ENCODE data around the gene ATP8A2.

The ATP8A2 gene

DNA sequence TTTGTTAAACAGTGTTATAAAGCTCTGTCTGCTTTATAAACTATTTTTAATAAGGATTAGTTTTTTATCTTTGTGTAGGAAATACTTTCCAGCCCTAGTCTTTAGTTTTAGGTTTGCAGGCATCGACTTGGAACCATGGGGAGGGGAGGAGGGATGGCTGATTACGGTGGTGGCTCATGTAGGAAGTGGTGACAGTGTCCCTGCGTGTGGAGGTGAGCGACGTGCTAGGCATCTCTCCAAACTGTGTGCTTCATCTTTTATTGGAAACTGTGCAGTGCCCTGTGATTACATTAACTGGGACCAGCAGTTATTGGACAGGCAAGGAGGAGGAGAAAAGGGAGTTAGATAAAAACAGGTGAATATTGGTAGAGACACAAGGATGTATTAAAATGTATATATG lies 203.8 kb downstream of the ATP8A2 start:
- Histone ChIP-seq H3K4me3 (ENCODE audit: severe bottlenecking) (no peak overlapping the region), H3K27me3 (ENCODE audit: insufficient read depth, poor library complexity, severe bottlenecking) (no peaks in the 10 kb centered on the region), H3K4me1 (ENCODE audit: insufficient read depth, poor library complexity, severe bottlenecking) (no peaks in the 10 kb centered on the region), H3K9me3 (ENCODE audit: severe bottlenecking) (no peaks in the 10 kb centered on the region), H3K27ac (ENCODE audit: poor library complexity, severe bottlenecking) (no peak overlapping the region), H3K36me3 (ENCODE audit: low read depth) (no peaks in the 10 kb centered on the region)
- no peak for ATAC-seq (ENCODE audit: low read depth)
- DNase-seq (ENCODE audit: low spot score) = no peak
- TF ChIP-seq, protein P1, sequence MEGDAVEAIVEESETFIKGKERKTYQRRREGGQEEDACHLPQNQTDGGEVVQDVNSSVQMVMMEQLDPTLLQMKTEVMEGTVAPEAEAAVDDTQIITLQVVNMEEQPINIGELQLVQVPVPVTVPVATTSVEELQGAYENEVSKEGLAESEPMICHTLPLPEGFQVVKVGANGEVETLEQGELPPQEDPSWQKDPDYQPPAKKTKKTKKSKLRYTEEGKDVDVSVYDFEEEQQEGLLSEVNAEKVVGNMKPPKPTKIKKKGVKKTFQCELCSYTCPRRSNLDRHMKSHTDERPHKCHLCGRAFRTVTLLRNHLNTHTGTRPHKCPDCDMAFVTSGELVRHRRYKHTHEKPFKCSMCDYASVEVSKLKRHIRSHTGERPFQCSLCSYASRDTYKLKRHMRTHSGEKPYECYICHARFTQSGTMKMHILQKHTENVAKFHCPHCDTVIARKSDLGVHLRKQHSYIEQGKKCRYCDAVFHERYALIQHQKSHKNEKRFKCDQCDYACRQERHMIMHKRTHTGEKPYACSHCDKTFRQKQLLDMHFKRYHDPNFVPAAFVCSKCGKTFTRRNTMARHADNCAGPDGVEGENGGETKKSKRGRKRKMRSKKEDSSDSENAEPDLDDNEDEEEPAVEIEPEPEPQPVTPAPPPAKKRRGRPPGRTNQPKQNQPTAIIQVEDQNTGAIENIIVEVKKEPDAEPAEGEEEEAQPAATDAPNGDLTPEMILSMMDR (IDR thresholded peaks at IDR 0.05; ENCODE audit: poor library complexity, severe bottlenecking) = no peak

DNA sequence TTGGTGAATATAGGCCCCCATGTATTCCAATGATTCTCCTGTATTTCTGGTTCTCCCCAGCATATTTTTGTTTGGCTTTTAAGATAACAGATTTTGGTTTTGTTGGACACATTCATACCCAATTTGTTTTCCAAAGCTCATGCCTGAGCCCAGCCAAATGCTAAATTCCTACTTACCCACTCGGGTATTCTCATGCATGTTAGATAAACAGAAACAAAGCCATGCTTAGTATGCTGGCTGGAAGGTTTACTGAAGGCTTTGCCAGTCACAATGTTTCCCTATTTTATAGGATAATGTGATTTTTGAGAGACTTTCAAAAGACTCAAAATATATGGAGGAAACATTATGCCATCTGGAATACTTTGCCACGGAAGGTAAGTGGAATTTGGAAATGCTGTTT lies 206.8 kb downstream of the ATP8A2 start:
- ATAC-seq (ENCODE audit: low read depth) = no peak
- no peaks in the 10 kb centered on the region for H3K27me3 ChIP-seq (ENCODE audit: insufficient read depth, poor library complexity, severe bottlenecking)
- H3K4me1 ChIP-seq (ENCODE audit: insufficient read depth, poor library complexity, severe bottlenecking) = no peaks in the 10 kb centered on the region
- no peak for DNase-seq (ENCODE audit: low spot score)
- TF ChIP-seq, protein P1 (IDR thresholded peaks at IDR 0.05; ENCODE audit: poor library complexity, severe bottlenecking) = no peak
- H3K9me3 ChIP-seq (ENCODE audit: severe bottlenecking) = no peaks in the 10 kb centered on the region
- H3K36me3 ChIP-seq (ENCODE audit: low read depth) = no peaks in the 10 kb centered on the region
- no peak overlapping the region for H3K27ac ChIP-seq (ENCODE audit: poor library complexity, severe bottlenecking)
- H3K4me3 ChIP-seq (ENCODE audit: severe bottlenecking) = no peak overlapping the region

DNA sequence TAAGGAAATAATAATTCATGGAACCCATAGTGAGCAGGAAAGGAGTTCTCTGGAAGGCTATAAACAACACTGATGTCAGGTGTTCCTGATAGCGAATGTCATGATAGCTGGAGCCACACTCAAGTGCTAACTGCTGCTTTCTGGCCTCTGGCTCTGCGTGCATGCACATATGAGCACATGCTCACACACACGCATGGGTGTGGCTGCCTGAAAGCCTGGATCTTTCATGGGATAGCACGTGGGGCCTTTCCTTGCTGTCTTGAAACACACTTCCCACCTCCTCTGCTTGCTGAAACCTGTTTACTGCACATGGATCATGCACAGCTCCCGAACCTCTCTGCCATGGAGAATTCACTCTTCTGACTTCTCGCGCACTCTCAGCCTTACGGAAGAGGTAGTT lies 207.4 kb downstream of the ATP8A2 start:
- ATAC-seq (ENCODE audit: low read depth) = no peak
- no peaks in the 10 kb centered on the region for H3K9me3 ChIP-seq (ENCODE audit: severe bottlenecking)
- H3K4me3 ChIP-seq (ENCODE audit: severe bottlenecking) = no peak overlapping the region
- DNase-seq (ENCODE audit: low spot score) = no peak
- TF ChIP-seq, protein P1 (IDR thresholded peaks at IDR 0.05; ENCODE audit: poor library complexity, severe bottlenecking) = no peak
- no peaks in the 10 kb centered on the region for H3K27me3 ChIP-seq (ENCODE audit: insufficient read depth, poor library complexity, severe bottlenecking)
- H3K27ac ChIP-seq (ENCODE audit: poor library complexity, severe bottlenecking) = no peak overlapping the region
- no peaks in the 10 kb centered on the region for H3K4me1 ChIP-seq (ENCODE audit: insufficient read depth, poor library complexity, severe bottlenecking)
- no peaks in the 10 kb centered on the region for H3K36me3 ChIP-seq (ENCODE audit: low read depth)

DNA sequence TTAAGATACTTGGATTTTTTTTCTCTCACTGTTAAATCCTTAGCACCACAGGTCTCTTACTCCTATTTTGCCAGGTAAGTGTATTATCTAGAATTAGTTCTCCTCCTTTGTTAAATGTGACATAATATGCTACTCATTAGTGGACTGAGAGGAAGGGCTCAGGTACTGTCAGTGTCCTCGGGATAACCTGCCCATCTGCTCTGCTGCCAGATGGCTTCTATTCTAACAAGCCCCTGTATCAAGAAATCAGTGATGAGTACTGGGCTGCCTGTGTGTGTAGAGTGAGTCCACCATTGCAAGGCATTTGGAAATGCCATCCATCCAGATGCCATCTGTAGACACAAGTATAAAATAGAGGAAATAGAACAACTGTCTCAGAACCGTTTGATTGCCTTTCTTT lies 209.6 kb downstream of the ATP8A2 start:
- DNase-seq (ENCODE audit: low spot score) (no peak), ATAC-seq (ENCODE audit: low read depth) (no peak)
- no peak overlapping the region for H3K27ac ChIP-seq (ENCODE audit: poor library complexity, severe bottlenecking)

DNA sequence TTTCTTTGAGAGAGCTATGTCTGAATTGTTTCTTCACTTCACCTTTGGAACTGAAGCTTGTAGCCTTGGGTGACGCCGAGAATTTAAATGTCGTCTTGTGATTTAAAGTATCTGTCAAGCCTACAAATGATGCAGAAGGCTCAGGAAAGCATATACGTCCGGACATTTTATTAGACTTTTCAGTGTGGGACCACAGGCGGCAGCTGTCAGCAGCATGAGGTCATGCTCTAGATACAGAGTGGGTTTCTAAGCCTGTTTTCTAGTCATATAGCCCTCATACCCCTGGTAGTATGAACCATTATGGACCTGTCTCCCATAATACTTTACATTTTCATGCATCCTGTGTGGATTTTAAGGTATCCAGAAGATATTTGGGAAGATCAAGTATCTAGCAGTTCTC lies 212.3 kb downstream of the ATP8A2 start:
- DNase-seq (ENCODE audit: low spot score) = no peak
- Histone ChIP-seq H3K4me3 (ENCODE audit: severe bottlenecking) (no peak overlapping the region), H3K9me3 (ENCODE audit: severe bottlenecking) (no peaks in the 10 kb centered on the region), H3K27ac (ENCODE audit: poor library complexity, severe bottlenecking) (no peak overlapping the region), H3K36me3 (ENCODE audit: low read depth) (no peaks in the 10 kb centered on the region), H3K4me1 (ENCODE audit: insufficient read depth, poor library complexity, severe bottlenecking) (no peaks in the 10 kb centered on the region), H3K27me3 (ENCODE audit: insufficient read depth, poor library complexity, severe bottlenecking) (no peaks in the 10 kb centered on the region)
- TF ChIP-seq, protein P1 (IDR thresholded peaks at IDR 0.05; ENCODE audit: poor library complexity, severe bottlenecking) = no peak
- ATAC-seq (ENCODE audit: low read depth) = no peak

More for the DNA sequence above, 209.6 kb downstream of the ATP8A2 start:
- Histone ChIP-seq H3K4me1 (ENCODE audit: insufficient read depth, poor library complexity, severe bottlenecking) (no peaks in the 10 kb centered on the region), H3K4me3 (ENCODE audit: severe bottlenecking) (no peak overlapping the region), H3K9me3 (ENCODE audit: severe bottlenecking) (no peaks in the 10 kb centered on the region), H3K27me3 (ENCODE audit: insufficient read depth, poor library complexity, severe bottlenecking) (no peaks in the 10 kb centered on the region), H3K36me3 (ENCODE audit: low read depth) (no peaks in the 10 kb centered on the region)
- TF ChIP-seq, protein P1 (IDR thresholded peaks at IDR 0.05; ENCODE audit: poor library complexity, severe bottlenecking) = no peak

Measured in RWPE2 (cell line).